HG03025 (cell line): ENCODE results near the gene ANKS1A.
"Not testable (repeated sequence)": the region's sequence is repeated elsewhere in the genome, so short reads cannot be mapped to it uniquely, and the experiment has no call there.

Experiments used
- ATAC-seq: cut with Tn5 transposase; IDR thresholded peaks from one replicate; pipeline ENCODE4 v1.9.1; 2021; ENCODE audit warnings: mild to moderate bottlenecking, moderate library complexity; ENCODE audit not compliant: unreplicated experiment, low FRiP score

Gene ANKS1A

DNA sequence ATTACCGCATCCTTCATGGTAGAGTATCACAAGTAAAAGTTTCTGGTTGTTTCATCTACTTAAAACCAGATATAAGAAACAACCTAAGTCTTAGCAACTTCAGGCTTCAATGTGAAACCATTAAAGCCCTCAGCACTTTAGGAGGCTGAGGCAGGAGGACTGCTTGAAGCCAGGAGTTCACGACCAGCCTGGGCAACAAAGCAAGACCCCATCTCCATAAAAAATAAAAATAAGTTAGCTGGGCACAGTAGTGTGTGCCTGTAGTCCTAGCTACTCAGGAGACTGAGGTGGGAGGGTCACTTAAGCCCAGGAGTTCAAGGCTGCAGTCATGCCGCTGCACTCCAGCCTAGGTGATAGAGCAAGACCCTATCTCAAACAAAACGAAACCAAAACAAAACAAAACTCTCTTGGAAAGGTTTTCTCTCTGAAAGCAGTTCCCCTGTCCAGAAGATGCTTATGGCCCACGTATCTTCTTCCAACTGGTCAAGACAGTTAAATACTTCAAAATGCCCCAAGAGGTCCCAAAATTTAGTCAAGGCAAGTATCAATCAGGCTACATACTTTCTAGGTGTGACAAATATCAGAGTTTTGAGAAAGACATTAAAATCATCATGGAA lies 11.1 kb upstream of the ANKS1A start:
- no peak for ATAC-seq

DNA sequence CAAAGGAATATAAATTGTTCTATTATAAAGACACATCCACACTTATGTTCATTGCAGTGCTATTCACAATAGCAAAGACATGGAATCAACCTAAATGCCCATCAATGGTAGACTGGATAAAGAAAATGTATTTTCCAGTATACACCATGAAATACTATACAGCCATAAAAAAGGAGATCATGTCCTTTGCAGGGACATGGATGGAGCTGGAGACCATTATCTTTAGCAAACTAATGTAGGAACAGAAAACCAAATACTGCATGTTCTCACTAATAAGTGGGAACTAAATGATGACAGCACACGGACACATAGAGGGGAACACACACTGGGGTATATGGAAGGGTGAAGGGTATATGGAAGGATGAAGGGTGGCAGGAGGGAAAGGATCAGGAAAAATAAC lies 5.0 kb upstream of the ANKS1A start:
- not testable (repeated sequence) for ATAC-seq

DNA sequence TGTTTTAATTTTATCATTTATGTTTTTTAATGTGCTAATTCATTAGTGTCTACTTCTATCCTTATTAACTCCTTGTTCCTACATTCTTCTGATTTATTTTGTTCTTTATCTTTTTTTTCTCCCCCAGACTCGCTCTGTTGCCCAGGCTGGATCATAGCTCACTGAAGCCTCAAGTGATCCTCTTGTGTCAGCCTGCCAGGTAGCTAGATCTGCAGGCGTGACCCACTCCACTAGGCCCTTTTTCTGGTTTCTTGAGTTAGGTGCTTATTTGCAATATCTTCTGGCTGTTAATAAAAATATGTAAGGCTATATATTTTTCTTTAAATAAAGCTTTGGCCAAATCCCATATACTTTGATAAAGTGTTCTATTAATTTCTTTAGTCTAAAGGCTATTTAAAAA lies 4.1 kb upstream of the ANKS1A start:
- no peak for ATAC-seq

DNA sequence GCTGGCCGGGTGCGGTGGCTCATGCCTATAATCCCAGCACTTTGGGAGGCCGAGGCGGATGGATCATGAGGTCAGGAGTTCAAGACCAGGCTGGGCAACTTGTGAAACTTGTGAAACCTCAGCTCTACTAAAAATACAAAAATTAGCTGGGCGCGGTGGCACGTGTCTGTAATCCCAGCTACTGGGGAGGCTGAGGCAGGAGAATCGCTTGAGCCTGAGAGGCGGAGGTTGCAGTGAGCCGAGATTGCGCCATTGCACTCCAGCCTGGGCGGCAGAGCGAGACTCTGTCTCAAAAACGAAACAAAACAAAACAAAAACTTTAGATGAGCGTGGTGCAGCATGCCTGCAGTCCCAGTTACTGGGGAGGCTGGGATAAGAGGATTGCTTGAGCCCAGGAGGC lies 3.2 kb upstream of the ANKS1A start:
- ATAC-seq = not testable (repeated sequence)

DNA sequence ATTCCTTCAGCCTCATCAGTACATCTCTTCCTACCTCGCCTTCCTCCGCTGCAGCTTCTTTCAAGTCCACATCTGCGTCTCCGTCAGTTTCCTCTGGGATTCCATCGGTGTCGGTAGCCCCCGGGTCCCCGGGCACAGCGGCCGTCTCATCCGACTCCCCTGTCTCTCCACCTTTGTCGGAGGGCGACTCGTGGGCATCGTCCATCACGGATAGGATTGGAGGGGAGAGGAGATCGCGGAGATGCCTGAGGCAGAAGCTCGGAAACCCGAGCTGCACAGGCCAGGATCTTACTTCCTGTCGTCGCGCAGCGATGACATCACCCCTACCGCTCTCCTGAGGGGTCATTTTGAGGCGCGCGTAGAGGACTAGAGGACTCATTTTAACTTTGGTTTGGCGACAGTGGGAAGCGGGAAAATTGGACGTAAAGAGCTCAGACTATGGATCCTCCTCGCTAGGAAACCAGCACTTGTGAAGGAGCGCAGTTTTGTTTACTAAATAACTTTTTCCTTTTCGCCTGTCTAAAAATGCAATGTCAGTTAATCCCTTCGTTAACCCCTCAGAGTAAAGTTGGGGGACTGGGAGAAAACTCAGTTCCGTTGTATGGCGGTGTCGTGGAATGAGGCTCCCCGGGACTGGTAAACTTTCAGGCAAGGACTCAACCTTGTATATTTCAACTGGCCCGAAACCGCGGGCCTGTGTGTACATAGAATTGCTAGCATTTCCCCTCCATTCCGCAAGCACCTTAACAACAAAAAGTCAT lies 1.1 kb upstream of the ANKS1A start, which contains the start of gene TAF11:
Gene TAF11 (minus strand): TSS at position 290 of the 761 bp plus-strand sequence. CDS start 85 bp downstream, at position 205.
- ATAC-seq = peak; percentile 60

DNA sequence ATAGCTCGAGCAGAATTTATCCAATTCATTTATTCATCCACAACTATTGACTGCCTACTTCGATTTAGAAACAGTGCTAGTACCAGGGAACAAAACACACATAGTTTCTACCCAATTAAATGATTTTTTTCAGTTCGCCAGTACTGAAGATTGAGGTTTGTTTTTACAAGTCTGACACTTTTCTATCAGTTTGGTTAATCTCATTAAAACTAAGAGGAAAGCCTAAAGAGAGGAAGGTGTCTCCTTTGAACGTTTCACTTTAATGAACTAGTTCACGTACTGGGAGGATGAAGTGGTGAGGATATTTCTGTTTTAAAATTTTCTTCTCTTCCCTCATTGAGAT lies 570 bp upstream of the ANKS1A start:
- ATAC-seq = no peak

DNA sequence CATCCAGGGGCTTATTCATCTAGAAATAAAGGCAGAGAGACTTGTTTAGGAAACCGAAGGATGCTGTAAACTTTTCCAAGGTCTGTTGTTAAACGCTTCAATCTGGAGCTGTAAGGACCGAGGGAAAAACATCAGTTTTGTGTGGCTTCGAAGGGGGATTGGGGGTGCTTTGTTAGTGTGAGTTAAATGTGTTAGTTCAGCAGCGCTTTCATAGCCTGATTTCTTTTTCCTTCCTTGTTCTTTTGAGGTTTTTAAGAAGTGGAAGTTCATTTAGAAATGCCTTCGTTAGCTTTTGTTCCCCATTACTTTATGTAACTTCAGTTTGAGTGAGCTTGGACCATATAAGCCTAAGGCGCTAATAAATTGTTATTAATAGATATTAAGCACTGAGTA lies 1.5 kb downstream of the ANKS1A start:
- ATAC-seq = no peak

DNA sequence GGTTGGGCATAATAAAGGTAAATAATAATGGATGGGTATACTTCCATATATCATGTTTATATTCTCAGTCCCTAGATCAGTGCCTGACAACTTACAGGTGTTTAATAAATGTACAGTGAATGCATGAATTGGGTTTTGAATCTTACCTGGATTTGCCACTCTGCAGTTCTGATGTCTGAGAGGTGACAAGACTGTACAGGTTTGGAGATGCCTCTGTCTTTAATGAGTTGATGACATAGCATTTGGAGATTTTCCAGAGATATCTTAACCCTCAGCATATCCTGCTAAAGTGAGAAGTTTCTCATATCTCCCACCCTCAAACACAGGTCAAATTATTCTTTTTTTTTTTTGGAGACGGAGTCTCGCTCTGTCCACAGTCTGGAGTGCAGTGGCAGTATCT lies 2.2 kb downstream of the ANKS1A start:
- no peak for ATAC-seq

DNA sequence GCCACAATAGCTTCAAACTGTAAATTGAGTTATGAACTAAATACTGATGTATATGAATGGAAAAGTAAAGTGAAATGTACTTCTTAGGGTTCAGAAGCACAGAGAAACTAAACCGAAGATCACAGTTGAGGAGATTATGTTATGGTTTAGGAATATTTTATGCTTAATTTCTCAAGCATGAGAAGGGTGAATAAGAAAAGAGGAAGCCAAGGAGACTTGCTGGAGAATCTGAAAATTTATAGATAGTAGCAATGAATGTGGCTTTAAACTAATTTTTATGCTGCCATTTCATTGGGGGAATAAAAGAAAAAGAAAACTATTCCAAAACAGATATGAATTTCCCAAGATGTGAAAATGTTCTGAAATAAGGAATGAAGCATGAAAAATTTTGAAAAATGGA lies 5.6 kb downstream of the ANKS1A start:
- no peak for ATAC-seq

DNA sequence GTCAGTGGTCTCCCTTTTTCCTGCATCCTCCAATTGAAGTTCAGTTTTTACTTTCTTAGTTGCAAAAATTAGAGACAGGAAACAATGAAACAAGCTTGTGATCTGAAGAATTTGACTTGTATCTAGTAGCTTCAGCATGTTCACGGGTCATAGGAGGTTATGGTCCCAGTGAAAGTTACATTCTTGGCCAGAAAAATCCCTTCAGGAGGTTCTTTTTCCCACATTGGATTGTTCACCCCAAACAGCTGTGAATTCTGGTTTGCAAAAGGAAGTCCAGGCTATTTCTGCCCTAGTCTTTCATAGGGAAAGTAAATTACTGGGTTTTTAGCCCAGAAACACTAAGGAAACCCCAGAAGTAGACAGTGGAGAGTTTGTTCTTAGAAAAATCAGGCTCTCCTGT lies 8.1 kb downstream of the ANKS1A start:
- no peak for ATAC-seq

DNA sequence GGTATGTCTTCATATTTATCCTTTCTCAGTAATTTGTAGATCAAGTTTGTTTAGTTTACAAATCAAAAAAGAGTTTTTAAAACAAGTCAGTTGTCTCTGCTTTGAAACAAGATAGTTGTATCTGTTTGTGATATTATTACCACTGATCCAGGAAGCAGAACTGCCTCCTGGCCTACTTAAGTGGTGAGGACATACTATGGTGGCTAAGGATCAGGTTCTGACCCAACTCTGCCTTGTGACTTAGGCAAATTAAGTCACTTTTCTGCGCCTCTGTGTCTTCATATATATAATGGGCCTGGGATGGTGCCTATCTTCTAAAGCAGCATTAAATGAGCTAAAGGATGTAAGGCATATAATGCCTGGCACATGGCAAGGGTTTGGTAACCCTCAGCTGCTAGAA lies 8.7 kb downstream of the ANKS1A start:
- ATAC-seq = no peak

DNA sequence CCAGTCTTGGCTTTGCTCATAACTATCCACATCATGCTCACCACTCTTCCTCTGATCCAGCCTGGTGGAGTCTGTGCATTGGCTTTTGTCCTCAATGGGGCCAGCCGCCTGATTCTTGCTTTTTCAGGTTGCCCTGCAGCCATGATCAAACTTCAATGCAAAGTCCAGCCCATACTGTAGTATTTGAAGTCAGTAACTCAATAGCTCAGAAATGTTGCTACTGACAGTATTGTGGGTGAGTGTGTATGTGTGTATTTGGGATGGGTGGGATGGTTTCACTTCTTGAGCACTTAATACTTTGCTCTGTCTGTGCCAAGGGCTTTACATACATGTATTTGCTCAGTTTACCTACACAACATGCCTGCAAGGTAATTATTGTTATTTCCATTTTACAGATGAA lies 10.7 kb downstream of the ANKS1A start:
- not testable (repeated sequence) for ATAC-seq

DNA sequence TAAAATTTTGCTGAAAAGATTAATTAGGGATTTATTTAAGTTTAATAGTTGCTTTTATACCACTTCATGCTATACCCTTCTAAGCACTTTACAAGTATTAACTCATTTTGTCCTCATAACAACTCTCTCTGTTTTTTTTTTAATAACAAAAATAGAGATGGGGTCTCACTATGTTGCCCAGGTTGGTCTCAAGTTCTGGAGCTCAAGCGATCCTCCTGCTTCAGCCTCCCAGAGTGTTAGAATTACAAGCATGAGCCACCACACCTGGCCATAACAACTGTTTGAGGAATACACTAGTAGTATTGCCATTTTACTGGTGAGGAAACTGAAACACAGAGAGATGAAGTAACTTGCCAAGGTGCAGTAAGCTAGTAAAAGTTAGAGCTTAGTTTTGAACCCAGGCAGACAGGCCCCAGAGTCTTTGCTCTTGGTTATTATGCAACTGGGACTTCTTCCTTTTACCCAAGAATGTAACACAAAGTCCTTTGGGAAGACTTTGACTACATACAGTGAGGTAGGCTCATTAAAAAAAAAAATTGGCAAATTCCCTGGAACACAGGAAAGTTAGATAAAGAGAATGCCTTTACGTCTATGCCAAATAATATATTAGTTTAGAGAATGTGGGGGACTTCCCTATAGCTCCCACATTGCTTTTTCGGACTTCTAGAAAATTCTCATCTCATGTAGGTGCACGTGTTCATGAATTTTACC lies 11.4 kb downstream of the ANKS1A start:
- ATAC-seq = no peak

DNA sequence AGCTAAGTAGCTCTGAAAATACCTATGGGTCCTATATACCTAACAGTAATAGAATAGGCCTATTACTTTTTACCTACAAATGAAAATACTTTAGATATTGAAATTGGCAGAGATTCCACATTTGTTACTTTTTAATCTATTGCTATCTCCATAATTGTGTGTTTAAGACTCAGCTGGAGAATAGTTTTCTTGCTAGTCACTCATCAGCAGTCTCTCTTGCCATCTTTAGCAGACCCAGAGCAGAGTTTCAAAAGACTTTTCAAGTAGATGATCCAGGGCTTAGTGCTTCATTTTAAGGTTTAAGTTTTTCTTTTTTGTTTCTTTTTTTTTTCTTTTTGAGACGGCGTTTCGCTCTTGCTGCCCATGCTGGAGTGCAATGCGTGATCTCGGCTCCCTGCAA lies 12.9 kb downstream of the ANKS1A start:
- ATAC-seq = no peak

DNA sequence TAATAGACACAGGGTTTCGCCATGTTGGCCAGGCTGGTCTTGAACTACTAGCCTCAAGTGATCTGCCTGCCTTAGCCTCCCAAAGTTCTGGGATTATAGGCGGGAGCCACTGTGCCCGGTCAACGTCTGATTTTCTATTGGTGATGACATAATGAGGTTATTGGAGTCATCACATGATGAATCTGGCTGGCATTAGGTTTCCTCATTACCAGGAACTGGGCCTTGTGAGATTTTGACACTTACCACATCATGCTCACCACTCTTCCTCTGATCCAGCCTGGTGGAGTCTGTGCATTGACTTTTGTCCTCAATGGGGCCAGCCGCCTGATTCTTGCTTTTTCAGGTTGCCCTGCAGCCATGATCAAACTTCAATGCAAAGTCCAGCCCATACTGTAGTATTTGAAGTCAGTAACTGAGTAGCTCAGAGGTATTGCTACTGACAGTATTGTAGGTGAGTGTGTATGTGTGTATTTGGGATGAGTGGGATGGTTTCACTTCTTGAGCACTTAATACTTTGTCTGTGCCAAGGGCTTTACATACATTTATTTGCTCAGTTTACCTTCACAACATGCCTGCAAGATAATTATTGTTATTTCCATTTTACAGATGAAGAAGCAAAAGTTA lies 16.0 kb downstream of the ANKS1A start:
- ATAC-seq = no peak

DNA sequence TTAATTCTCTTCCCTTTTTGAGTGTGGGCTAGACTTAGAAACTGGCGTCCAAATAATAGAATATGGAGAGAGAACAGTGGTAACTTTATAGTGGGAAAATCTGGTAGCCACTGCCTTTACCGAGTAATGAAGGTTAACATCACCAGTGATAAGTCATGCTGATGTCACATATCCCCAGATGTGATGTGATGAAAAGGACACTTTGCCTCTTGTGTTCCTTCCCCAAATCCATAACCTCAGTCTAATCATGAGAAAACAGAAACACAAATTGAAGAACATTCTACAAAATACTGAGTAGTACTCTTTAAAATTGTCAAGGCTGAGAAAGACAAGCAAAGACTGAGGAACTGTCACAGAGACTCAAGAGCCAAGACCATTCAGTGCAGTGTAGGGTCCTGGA lies 17.8 kb downstream of the ANKS1A start:
- ATAC-seq = no peak

DNA sequence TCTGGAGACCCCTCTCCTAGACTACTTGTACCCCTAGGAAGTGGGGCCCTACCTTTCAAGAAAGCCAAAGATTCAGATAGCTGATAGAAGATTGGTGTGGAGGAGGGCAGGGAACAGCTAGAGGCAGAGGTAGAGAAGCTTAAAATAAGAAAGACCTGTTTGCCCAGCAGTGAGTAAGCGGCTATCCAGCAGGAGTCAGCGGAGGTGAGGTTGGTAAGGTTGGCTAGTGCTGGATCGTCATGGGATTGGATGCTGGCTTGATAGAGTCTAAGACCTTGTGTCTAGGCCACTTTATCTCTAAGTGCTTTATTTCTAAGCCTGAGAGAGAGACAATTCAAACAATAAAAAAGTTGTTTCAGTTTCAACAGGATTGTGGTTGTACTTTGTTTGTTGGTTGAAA lies 19.1 kb downstream of the ANKS1A start:
- ATAC-seq = no peak

DNA sequence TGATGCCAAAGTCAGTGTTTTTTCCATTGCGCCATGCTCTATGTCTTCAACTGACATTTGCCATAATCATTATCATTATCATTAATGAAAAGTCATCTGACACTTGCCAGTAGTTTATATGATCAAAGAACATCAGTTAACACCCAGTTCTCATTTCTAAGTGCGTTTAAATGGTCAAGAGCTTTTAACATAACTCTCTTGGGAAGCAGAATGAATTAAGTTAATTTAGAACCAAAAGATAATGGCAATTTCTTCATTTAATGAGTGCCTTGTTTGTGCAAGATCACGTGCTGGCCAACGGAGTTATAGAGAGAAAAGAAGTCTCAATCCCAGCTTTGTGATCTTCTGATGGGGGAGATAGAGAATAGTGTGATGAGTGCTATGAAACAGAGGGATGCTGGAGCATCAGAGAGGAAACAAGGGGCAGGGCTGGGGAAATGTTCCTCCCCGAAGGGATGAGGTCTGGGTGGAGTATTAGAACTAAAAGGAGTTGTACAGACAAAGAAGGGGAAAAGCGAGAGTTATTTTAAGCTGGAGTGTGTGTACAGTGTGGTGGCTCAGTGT lies 20.3 kb downstream of the ANKS1A start:
- no peak for ATAC-seq

DNA sequence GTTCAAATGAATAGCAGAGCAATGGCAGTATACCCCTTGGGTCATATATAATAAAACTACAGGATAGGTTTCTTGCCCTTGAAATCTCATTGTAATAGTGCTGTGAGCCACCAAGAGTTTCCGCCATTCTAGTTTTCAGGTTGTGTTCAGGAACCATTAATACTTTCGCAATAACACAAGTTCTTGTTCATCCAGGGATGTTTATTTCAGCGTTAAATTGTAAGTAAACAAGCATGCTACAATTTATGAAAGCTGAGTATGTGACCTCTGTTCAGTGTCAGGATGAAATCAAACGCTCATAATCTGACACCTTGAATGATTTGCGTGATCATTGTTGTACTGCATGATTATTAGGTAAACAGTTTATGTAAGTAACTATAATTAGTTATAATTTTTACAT lies 22.8 kb downstream of the ANKS1A start:
- no peak for ATAC-seq

DNA sequence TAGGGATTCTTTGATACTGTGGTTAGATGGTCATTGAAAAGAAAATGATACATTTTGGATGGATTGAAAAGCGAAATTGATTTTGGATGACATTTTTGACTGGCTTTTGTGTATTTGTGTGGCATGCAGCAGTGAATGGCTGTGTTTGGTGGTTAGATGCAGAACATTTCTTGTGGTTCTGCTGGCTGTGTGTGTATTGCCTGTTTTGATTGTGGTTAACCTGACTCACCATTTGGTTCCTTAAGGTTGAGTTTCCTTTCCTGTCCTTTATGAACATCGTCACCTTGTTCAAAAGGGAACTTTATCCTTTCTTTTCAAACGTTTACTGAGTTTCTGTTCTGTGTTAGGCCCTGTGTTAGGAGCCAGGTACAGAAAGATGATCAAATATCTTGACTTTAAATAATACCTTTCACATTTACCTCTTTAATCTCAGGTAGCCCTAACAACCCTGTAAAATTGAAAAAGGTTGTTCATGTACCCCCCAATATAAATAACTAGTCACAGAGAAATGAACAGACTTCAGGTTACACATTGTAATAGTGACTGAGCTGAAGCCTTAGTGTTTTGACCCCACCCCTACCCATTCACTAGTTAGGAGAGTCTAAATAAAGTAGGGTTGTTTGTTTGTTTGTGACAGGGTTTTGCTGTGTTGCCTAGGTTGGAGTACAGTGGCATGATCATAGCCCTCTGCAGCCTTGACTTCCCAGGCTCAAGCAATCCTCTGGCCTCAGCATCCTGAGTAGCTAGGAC lies 23.8 kb downstream of the ANKS1A start:
- ATAC-seq = no peak
